Type B pancreatic cell (in vitro differentiated cells): Measurements from ENCODE around the gene KRT81. TPM values are rescaled to one million over a fixed set of nuclear protein-coding genes. Genes with fewer than 3 reads are reported as not detected.
"Not testable (repeated sequence)": the region's sequence is repeated elsewhere in the genome, so short reads cannot be mapped to it uniquely, and the experiment has no call there.

Source experiments
- DNase-seq: peaks from one replicate; pipeline ENCODE4 v3.0.0; 2021; ENCODE audit warnings: mixed read lengths; ENCODE audit not compliant: unreplicated experiment; ENCODE audit errors: extremely low spot score
- H3K27ac Mint-ChIP-seq: 2 replicates; pipeline ENCODE4 v1.8.0; 2021; ENCODE audit warnings: mild to moderate bottlenecking, mixed read lengths
- H3K27me3 Mint-ChIP-seq: 2 replicates; pipeline ENCODE4 v1.8.0; 2021; ENCODE audit warnings: mixed read lengths
- H3K36me3 Mint-ChIP-seq: 2 replicates; pipeline ENCODE4 v1.8.0; 2021; ENCODE audit warnings: mixed read lengths
- H3K4me1 Mint-ChIP-seq: one replicate; pipeline ENCODE4 v1.8.0; 2021; ENCODE audit warnings: mixed read lengths; ENCODE audit not compliant: unreplicated experiment
- H3K4me3 Mint-ChIP-seq: 2 replicates; pipeline ENCODE4 v1.8.0; 2021; ENCODE audit warnings: mild to moderate bottlenecking, mixed read lengths
- H3K9me3 Mint-ChIP-seq: 2 replicates; pipeline ENCODE4 v1.8.0; 2021; ENCODE audit warnings: mixed read lengths
- CTCF ChIP-seq: fragments of 200-600 bp; sonication (generic); conservative IDR thresholded peaks from 2 replicates; pipeline ENCODE4 v1.5.0; 2021; ENCODE audit warnings: antibody characterized with exemption, mild to moderate bottlenecking
- total RNA-seq: library from RNA; stranded (reverse); gene quantifications from 2 replicates; pipeline ENCODE4 v1.2.1, GENCODE V29; 2021; ENCODE audit warnings: low replicate concordance

KRT81 gene
- total RNA-seq, 1 donor from 2014 or later = 0.31 TPM

- no peak overlapping the region for H3K27ac Mint-ChIP-seq
- peaks cover 81% of the 10 kb centered on the region for H3K27me3 Mint-ChIP-seq
- peaks cover 8% of the 10 kb centered on the region for H3K4me1 Mint-ChIP-seq
- no peak for TF ChIP-seq CTCF
- H3K4me3 Mint-ChIP-seq = no peak overlapping the region
- peaks cover 3% of the 10 kb centered on the region for H3K36me3 Mint-ChIP-seq
- DNase-seq = no peak
- no peaks in the 10 kb centered on the region for H3K9me3 Mint-ChIP-seq
Measured at GRCh38 chr12:52254180-52254964, 37.0 kb downstream of the KRT81 start.

DNA sequence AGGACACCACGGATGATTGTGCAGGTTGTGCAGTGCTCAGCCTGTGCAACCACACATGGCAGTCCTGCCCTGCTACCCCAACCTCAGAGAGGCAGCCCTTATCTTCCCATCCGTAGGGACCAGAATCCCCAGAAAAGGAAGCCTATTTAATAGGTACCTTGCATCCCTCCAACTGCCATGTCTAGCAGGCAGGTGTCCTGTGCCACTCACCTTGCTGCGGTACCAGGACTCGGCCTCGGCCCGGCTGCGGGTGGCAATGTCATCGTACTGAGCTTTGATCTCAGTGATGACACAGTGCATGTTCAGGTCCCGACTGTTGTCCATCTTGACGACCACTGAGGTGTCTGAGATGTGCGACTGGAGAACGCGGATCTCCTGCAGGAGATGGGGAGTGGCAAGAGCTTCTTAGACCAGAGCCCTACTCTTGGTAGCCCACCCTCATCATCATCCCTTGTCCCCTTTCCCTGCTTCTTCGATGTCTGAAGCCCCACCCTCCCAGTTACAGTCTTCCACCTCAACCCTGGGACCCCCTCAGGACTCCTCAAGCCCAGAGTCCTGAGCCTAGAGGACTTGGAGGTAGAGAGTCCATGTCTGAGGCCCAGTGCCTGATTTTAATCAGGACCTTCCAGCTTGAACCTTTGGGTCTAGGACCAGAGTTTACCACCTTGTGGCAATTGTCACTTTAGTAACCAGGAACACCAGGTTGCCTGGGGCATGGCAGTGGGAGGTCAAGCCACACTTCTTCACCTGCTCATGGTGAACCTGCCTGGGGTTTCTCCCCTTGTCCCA is 37.7 kb downstream of the KRT81 start:
- Mint-ChIP-seq H3K9me3 (no peaks in the 10 kb centered on the region), H3K4me1 (peaks cover 8% of the 10 kb centered on the region), H3K27me3 (peaks cover 81% of the 10 kb centered on the region)

GRCh38 chr12:52252728-52253343 is 38.5 kb downstream of the KRT81 start:
- TF ChIP-seq CTCF = no peak
- Mint-ChIP-seq H3K36me3 (peaks cover 3% of the 10 kb centered on the region), H3K27me3 (peaks cover 82% of the 10 kb centered on the region), H3K4me1 (peaks cover 10% of the 10 kb centered on the region), H3K9me3 (no peaks in the 10 kb centered on the region), H3K4me3 (no peak overlapping the region), H3K27ac (no peak overlapping the region)
- DNase-seq = no peak

More for the DNA sequence above, 37.7 kb downstream of the KRT81 start:
- no peak for TF ChIP-seq CTCF
- DNase-seq = no peak
- Mint-ChIP-seq H3K27ac (no peak overlapping the region), H3K4me3 (no peak overlapping the region), H3K36me3 (peaks cover 3% of the 10 kb centered on the region)

GRCh38 chr12:52252175-52252615 is 39.1 kb downstream of the KRT81 start:
- not testable (repeated sequence) for H3K27ac Mint-ChIP-seq, H3K9me3 Mint-ChIP-seq, H3K4me3 Mint-ChIP-seq, DNase-seq, H3K36me3 Mint-ChIP-seq
- TF ChIP-seq CTCF = peak; percentile 41
- H3K4me1 Mint-ChIP-seq = peaks cover 16% of the 10 kb centered on the region
- H3K27me3 Mint-ChIP-seq = peaks cover 77% of the 10 kb centered on the region

DNA sequence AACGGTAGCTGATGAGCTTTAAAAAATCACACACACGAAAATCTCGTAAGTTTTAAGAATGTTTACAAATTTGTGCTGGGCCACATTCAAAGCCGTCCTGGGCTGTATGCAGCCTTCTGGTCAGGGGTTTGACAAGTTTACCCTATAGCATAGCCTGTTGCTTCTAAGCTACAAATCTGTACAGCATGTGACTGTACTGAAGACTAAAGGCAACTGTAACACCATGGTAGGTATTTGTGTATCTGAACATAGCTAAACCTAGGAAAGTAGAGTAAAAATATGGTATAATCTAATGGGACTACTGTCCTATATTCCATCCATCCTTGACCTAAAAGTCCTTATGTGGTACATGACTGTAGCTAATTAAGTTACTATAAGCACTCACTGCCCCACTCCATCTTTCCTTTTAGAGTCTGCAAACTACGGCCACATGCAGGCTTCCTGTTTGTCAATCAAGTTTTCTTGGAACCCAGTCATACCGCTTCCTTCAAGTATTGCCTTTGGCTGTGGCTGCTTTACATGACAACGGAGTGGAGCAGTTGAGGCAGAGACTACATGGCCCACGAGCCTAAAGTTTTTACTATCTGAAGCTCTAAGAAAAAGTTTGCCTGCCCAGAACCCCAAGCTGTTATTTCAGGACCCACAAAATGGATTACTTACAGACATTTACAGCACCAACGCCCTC is 39.8 kb downstream of the KRT81 start:
- H3K27ac Mint-ChIP-seq = no peak overlapping the region
- peaks cover 71% of the 10 kb centered on the region for H3K27me3 Mint-ChIP-seq
- H3K9me3 Mint-ChIP-seq = no peaks in the 10 kb centered on the region
- peaks cover 22% of the 10 kb centered on the region for H3K4me1 Mint-ChIP-seq
- peaks cover 3% of the 10 kb centered on the region for H3K36me3 Mint-ChIP-seq
- DNase-seq = no peak
- no peak overlapping the region for H3K4me3 Mint-ChIP-seq
- no peak for TF ChIP-seq CTCF
